GM19395 (cell line): ENCODE data around the gene CARM1.

Source experiments
- ATAC-seq: cut with Tn5 transposase; IDR thresholded peaks from one replicate; pipeline ENCODE4 v1.9.1; 2021; ENCODE audit warnings: mild to moderate bottlenecking, moderate library complexity; ENCODE audit not compliant: unreplicated experiment

The CARM1 gene

DNA sequence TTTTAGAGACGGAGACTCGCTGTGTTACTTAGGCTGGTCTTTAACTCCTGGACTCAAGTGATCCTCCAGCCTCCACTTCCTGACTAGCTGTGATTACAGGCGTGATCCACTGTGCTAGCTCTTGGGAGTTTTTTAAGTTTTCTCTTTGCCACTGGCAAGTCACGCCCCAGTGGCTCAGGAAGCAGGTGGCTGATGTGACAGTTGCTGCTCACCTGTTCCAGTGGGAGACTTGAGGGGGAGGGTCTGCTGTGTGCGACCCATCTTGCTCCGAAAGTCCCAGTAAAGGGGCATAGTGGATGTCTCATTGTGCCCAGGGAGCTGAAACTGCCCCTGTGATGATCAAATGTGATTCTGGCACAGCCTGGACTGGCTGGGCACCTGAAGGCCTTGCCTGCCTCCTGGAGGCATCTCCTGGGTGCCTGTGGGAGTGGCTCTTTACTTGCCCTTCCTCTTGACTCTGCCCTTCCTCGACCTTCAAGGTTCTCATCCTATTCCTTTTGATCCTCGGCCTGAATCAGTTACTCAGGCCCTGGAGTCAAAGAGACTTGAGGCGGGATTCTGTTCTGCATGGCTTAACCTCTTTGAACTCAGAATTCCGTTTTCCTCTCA lies 97.3 kb downstream of the CARM1 start:
- ATAC-seq = no peak

- ATAC-seq = no peak
Observed at GRCh38 chr19:10971107-10971726, 99.9 kb downstream of the CARM1 start.
